Endothelial cell of umbilical vein (primary cell): ENCODE results near the gene SORCS1. TPM values are rescaled to one million over a fixed set of nuclear protein-coding genes. Genes with fewer than 3 reads are reported as not detected.

Experiments used
- BruUV-seq: library from RNA; stranded (reverse); fragments of 400-500 nt; replicated peaks from 2 replicates; lab custom pipeline; 2021; lab: Mats Ljungman, UMichigan
- CTCF ChIA-PET: fragments of 300-600, 350-600 bp; sonication (Branson Sonifier 250); formaldehyde crosslinking; loops from one replicate; lab custom pipeline; 2021; ENCODE audit warnings: antibody characterized with exemption, inconsistent platforms; lab: Charles Lee
- POLR2A ChIA-PET: fragments of 300-600, 350-600 bp; sonication (Branson Sonifier 250); formaldehyde crosslinking; loops from one replicate; lab custom pipeline; 2021; ENCODE audit warnings: antibody characterized with exemption, inconsistent platforms; lab: Charles Lee
- DNase-seq: peaks from one replicate; pipeline ENCODE4 v3.0.0-alpha.2; 2011; ENCODE audit warnings: low read depth, low spot score
- FAIRE-seq: peaks from 2 replicates; lab custom pipeline; 2011; peaks lifted over from hg19 to GRCh38; lab: Jason Lieb, UNC
- H2AFZ ChIP-seq: 2 replicates; pipeline ENCODE4 v1.6.0; 2012; ENCODE audit warnings: low read depth, low read length, control low read depth, inconsistent platforms
- H3K27ac ChIP-seq: 2 replicates; pipeline ENCODE4 v1.5.1; 2011; ENCODE audit warnings: low read depth, mild to moderate bottlenecking, control low read depth, low read length, moderate library complexity; ENCODE audit not compliant: insufficient read depth
- H3K27me3 ChIP-seq, 2 experiments: 2 replicates each; pipeline versions ENCODE4 v1.6.0 to v1.6.1; 2011; ENCODE audit warnings: low read length in 2 of 2, mixed read lengths in 1 of 2; ENCODE audit not compliant: control insufficient read depth in 2 of 2, insufficient read depth in 2 of 2
- H3K36me3 ChIP-seq, 2 experiments: 2 replicates in 1 of 2; 3 replicates in 1 of 2; pipeline ENCODE4 v1.5.1; 2011; ENCODE audit warnings: low read length in 2 of 2, mild to moderate bottlenecking in 1 of 2, moderate library complexity in 1 of 2; ENCODE audit not compliant: control insufficient read depth in 2 of 2, insufficient read depth in 2 of 2; ENCODE audit errors: extremely low read depth in 1 of 2
- H3K4me1 ChIP-seq: 3 replicates; pipeline ENCODE4 v1.5.1; 2011; ENCODE audit warnings: mild to moderate bottlenecking, low read length; ENCODE audit not compliant: control insufficient read depth, insufficient read depth; ENCODE audit errors: extremely low read depth
- H3K4me2 ChIP-seq: 2 replicates; pipeline ENCODE4 v1.6.1; 2011; ENCODE audit warnings: low read length, control low read depth, mixed read lengths; ENCODE audit not compliant: insufficient read depth
- H3K4me3 ChIP-seq, 3 experiments: fragments of 200-600 bp in 1 of 3; sonication (generic), shearing (Covaris generic) in 1 of 3; replicated peaks in 1 of 3; 2 replicates each; pipeline ENCODE4 v1.5.1; 2011 to 2016; ENCODE audit warnings: control low read depth in 3 of 3, low read length in 3 of 3, mild to moderate bottlenecking in 2 of 3, inconsistent platforms in 1 of 3, low read depth in 1 of 3, moderate library complexity in 1 of 3; ENCODE audit not compliant: insufficient read depth in 1 of 3
- H3K79me2 ChIP-seq: 2 replicates; pipeline ENCODE4 v1.6.0; 2012; ENCODE audit warnings: low read length, inconsistent platforms; ENCODE audit not compliant: control insufficient read depth, insufficient read depth
- H3K9ac ChIP-seq: replicated peaks from 2 replicates; pipeline ENCODE3; 2011; ENCODE audit warnings: low read length, control low read depth; ENCODE audit not compliant: insufficient read depth; ENCODE audit errors: extremely low read depth
- H3K9me1 ChIP-seq: replicated peaks from 3 replicates; pipeline ENCODE4 v1.6.0; 2011; ENCODE audit warnings: mild to moderate bottlenecking, low read length; ENCODE audit not compliant: control insufficient read depth, insufficient read depth; ENCODE audit errors: extremely low read depth
- H3K9me3 ChIP-seq: replicated peaks from 2 replicates; pipeline ENCODE4 v1.5.1; 2012; ENCODE audit warnings: low read length, inconsistent platforms; ENCODE audit not compliant: control insufficient read depth, insufficient read depth
- H4K20me1 ChIP-seq: replicated peaks from 2 replicates; pipeline ENCODE3; 2011; ENCODE audit warnings: mild to moderate bottlenecking, low read length; ENCODE audit not compliant: control insufficient read depth, insufficient read depth; ENCODE audit errors: extremely low read depth
- EZH2 ChIP-seq: IDR thresholded peaks from 2 replicates; pipeline ENCODE4 v1.6.1; 2012; ENCODE audit warnings: borderline replicate concordance, low read depth, mild to moderate bottlenecking, moderate library complexity, low read length, inconsistent platforms; ENCODE audit not compliant: severe bottlenecking
- FOS ChIP-seq: IDR thresholded peaks from 2 replicates; pipeline ENCODE4 v1.6.1; 2011; ENCODE audit warnings: mild to moderate bottlenecking, low read length, moderate library complexity, borderline replicate concordance; ENCODE audit not compliant: insufficient read depth
- GATA2 ChIP-seq: IDR thresholded peaks from 2 replicates; pipeline ENCODE4 v1.7.0; 2011; ENCODE audit warnings: low read depth, mild to moderate bottlenecking, moderate library complexity, mixed read lengths, low read length; ENCODE audit not compliant: insufficient read length, insufficient read depth
- JUN ChIP-seq: IDR thresholded peaks from 2 replicates; pipeline ENCODE4 v1.6.1; 2011; ENCODE audit warnings: borderline replicate concordance, low read depth; ENCODE audit not compliant: insufficient read length, insufficient read depth
- MYC ChIP-seq: IDR thresholded peaks from one replicate; pipeline ENCODE4 v1.6.1; 2011; ENCODE audit warnings: mild to moderate bottlenecking, low read depth, low read length
- POLR2A ChIP-seq: IDR thresholded peaks from 2 replicates; pipeline ENCODE4 v1.6.1; 2012; ENCODE audit warnings: low read depth, mild to moderate bottlenecking, control low read depth, low read length
- POLR2AphosphoS5 ChIP-seq: IDR thresholded peaks from 2 replicates; pipeline ENCODE4 v1.6.1; 2012; ENCODE audit warnings: low read depth, mild to moderate bottlenecking, control low read depth, low read length, moderate library complexity; ENCODE audit not compliant: insufficient read depth
- dilution Hi-C: fragments of 300-500 bp; cut with MboI; formaldehyde crosslinking; loops from one replicate; pipeline ENCODE4 v1.15.0; 2019; ENCODE audit warnings: low sequenced_read_pairs; ENCODE audit not compliant: extremely low pct_ligation_motif_present
- intact Hi-C: fragments of 100-400 bp; cut with micrococcal nuclease; formaldehyde crosslinking; loops from one replicate; pipeline ENCODE4 v1.10.0; 2022
- polyA plus RNA-seq, 4 experiments: library from polyadenylated mRNA; depleted of rRNA in 3 of 4; stranded (reverse) in 3 of 4; unstranded in 1 of 4; fragments of >200 nt; gene quantifications; 2 replicates each; pipeline versions ENCODE4 v1.2.1 to v1.2.3, GENCODE V29; 2011 to 2012; ENCODE audit warnings: missing spikeins in 1 of 4
- total RNA-seq: library from RNA; stranded (reverse); gene quantifications from 2 replicates; pipeline ENCODE4 v1.2.3, GENCODE V29; 2021
- TF ChIP-seq, protein P1 (sequence below): IDR thresholded peaks from 2 replicates; pipeline ENCODE4 v1.6.1; 2011; ENCODE audit not compliant: insufficient read depth, insufficient read length
- TF ChIP-seq, protein P2 (sequence below), 2 donors: IDR thresholded peaks; 1 replicate in 1 of 2; 2 replicates in 1 of 2; pipeline ENCODE4 v1.5.1; 2011; ENCODE audit warnings: low read length in 2 of 2, mild to moderate bottlenecking in 2 of 2, moderate library complexity in 2 of 2, control low read depth in 1 of 2, inconsistent platforms in 1 of 2, low read depth in 1 of 2; ENCODE audit not compliant: insufficient read depth in 1 of 2; ENCODE audit errors: extremely low read depth in 1 of 2

The SORCS1 gene
- total and polyA plus RNA-seq, 2 donors (not counting 3 experiments of a cell fraction or from before 2014, with no cell fraction given): not detected

DNA sequence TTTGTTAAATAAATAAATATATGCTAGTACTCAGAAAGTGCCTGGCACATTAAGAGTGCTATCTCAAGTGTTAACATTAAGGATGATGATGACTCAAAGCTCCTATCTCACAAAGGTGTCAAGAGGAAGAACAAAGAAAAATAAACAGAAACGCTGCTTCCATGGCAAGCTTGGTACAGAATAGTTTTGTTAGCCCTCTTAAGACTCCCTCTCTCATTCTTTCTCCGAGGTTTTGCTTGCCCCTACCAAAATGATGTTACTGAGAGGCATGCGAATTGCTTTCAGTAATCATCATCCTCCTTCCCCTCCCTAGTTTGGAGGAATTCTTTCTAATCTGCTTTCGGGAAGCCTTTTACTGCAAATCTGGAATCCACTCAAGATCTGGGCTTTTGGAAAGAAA lies 96.7 kb downstream of the SORCS1 start:
- Histone ChIP-seq H4K20me1 (no peaks in the 10 kb centered on the region), H3K27ac (no peak overlapping the region), H3K9me1 (no peaks in the 10 kb centered on the region), H3K4me3 (no peak overlapping the region), H3K4me1 (no peaks in the 10 kb centered on the region), H3K9ac (no peak overlapping the region), H3K79me2 (no peaks in the 10 kb centered on the region), H3K27me3 (no peaks in the 10 kb centered on the region), H2AFZ (no peak overlapping the region), H3K36me3 (no peaks in the 10 kb centered on the region), H3K9me3 (peaks cover 2% of the 10 kb centered on the region), H3K4me2 (no peak overlapping the region)
- CTCF ChIA-PET: no interaction called here
- intact Hi-C loops (no loop called here), dilution Hi-C loops (no loop called here)
- POLR2A ChIA-PET: no interaction called here
- BruUV-seq: no TSS peak
- no peak for FAIRE-seq
- DNase-seq: no peak
- TF ChIP-seq POLR2AphosphoS5: no peak
- no peak for TF ChIP-seq JUN
- no peak for TF ChIP-seq FOS
- no peak for TF ChIP-seq POLR2A
- TF ChIP-seq MYC: no peak
- no peak for TF ChIP-seq EZH2
- TF ChIP-seq, protein P1, sequence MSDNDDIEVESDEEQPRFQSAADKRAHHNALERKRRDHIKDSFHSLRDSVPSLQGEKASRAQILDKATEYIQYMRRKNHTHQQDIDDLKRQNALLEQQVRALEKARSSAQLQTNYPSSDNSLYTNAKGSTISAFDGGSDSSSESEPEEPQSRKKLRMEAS: no peak
- TF ChIP-seq GATA2: no peak
- TF ChIP-seq, protein P2, sequence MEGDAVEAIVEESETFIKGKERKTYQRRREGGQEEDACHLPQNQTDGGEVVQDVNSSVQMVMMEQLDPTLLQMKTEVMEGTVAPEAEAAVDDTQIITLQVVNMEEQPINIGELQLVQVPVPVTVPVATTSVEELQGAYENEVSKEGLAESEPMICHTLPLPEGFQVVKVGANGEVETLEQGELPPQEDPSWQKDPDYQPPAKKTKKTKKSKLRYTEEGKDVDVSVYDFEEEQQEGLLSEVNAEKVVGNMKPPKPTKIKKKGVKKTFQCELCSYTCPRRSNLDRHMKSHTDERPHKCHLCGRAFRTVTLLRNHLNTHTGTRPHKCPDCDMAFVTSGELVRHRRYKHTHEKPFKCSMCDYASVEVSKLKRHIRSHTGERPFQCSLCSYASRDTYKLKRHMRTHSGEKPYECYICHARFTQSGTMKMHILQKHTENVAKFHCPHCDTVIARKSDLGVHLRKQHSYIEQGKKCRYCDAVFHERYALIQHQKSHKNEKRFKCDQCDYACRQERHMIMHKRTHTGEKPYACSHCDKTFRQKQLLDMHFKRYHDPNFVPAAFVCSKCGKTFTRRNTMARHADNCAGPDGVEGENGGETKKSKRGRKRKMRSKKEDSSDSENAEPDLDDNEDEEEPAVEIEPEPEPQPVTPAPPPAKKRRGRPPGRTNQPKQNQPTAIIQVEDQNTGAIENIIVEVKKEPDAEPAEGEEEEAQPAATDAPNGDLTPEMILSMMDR (IDR thresholded peaks at IDR 0.05; ENCODE audit: extremely low read depth in 1 of 2, insufficient read depth in 1 of 2, low read depth in 1 of 2, low read length in 2 of 2): no peak
